GM19455 (cell line): ENCODE results near the gene RO60.

Experiments
- ATAC-seq: cut with Tn5 transposase; IDR thresholded peaks from one replicate; pipeline ENCODE4 v1.9.1; 2021; ENCODE audit not compliant: unreplicated experiment

RO60 gene

GRCh38 chr1:193105821-193106177 is 46.4 kb downstream of the RO60 start:
- no peak for ATAC-seq

DNA sequence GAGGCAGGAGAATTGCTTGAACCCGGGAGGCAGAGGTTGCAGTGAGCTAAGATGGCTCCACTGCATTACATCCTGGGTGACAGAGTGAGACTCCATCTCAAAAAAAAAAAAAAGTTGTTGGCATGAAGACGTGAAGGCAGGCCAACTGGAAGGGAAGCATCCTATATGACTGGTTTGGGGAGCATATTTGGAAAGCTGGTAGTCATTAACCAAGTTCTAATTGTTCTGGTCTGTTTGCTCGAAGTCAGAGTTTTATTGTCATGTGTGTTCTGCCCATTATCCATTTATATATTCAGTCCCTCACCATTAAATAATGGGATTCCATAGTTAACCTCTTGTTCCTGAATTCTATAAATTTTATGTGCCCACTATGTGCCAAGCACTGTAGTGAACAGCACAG is 49.1 kb downstream of the RO60 start:
- ATAC-seq, result no peak
